Measurements from ENCODE around the gene WDR45. TPM values are rescaled to one million over a fixed set of nuclear protein-coding genes. Genes with fewer than 3 reads are reported as not detected.
A peak's percentile ranks its signal among the peaks of the same experiment; 100 is the strongest.

WDR45 gene
- total RNA-seq, 1 experiment from 2014 or later: 42.7 TPM

- H3K27ac Mint-ChIP-seq (ENCODE audit: unreplicated experiment): no peak overlapping the region
These were observed 1.7 kb downstream of the WDR45 start for GRCh38 chrX:49077941-49078340.

GRCh38 chrX:49075347-49075746, 4.3 kb downstream of the WDR45 start:
- TF ChIP-seq CTCF (IDR thresholded peaks at IDR 0.05; ENCODE audit: unreplicated experiment): no peak
- intact Hi-C loops (cut with micrococcal nuclease; ENCODE audit: unreplicated experiment): no loop called here
- H3K4me1 Mint-ChIP-seq (ENCODE audit: low read depth, unreplicated experiment): peaks cover 19% of the 10 kb centered on the region
- no peak overlapping the region for H3K27ac Mint-ChIP-seq (ENCODE audit: unreplicated experiment)
- CTCF ChIA-PET: no interaction called here
- DNase-seq: no peak
- no peaks in the 10 kb centered on the region for H3K27me3 Mint-ChIP-seq (ENCODE audit: unreplicated experiment)
- H3K36me3 Mint-ChIP-seq (ENCODE audit: insufficient read depth, unreplicated experiment): peaks cover 43% of the 10 kb centered on the region
- no peak overlapping the region for H3K4me3 Mint-ChIP-seq (ENCODE audit: low read depth, unreplicated experiment)
- H3K9me3 Mint-ChIP-seq (ENCODE audit: low read depth, unreplicated experiment): no peaks in the 10 kb centered on the region
- BruUV-seq (replicated peaks): no TSS peak

More at GRCh38 chrX:49077941-49078340, 1.7 kb downstream of the WDR45 start:
- Mint-ChIP-seq H3K4me1 (ENCODE audit: low read depth, unreplicated experiment) (peaks cover 15% of the 10 kb centered on the region), H3K27me3 (ENCODE audit: unreplicated experiment) (no peaks in the 10 kb centered on the region), H3K4me3 (ENCODE audit: low read depth, unreplicated experiment) (no peak overlapping the region), H3K9me3 (ENCODE audit: low read depth, unreplicated experiment) (no peaks in the 10 kb centered on the region), H3K36me3 (ENCODE audit: insufficient read depth, unreplicated experiment) (peaks cover 36% of the 10 kb centered on the region)
- no peak for DNase-seq
- intact Hi-C loops (cut with micrococcal nuclease; ENCODE audit: unreplicated experiment): no loop called here
- BruUV-seq (replicated peaks): no TSS peak
- CTCF ChIA-PET: no interaction called here
- no peak for TF ChIP-seq CTCF (IDR thresholded peaks at IDR 0.05; ENCODE audit: unreplicated experiment)

- Mint-ChIP-seq H3K27ac (ENCODE audit: unreplicated experiment) (peak within 1 kb of the TSS; percentile 78), H3K4me3 (ENCODE audit: low read depth, unreplicated experiment) (peak within 1 kb of the TSS; percentile 76), H3K36me3 (ENCODE audit: insufficient read depth, unreplicated experiment) (peaks cover 28% of the 10 kb centered on the region), H3K4me1 (ENCODE audit: low read depth, unreplicated experiment) (peaks cover 15% of the 10 kb centered on the region), H3K27me3 (ENCODE audit: unreplicated experiment) (no peaks in the 10 kb centered on the region), H3K9me3 (ENCODE audit: low read depth, unreplicated experiment) (no peaks in the 10 kb centered on the region)
- peak; percentile 92 for DNase-seq
- BruUV-seq (replicated peaks): no TSS peak
- CTCF ChIA-PET: no interaction called here
- intact Hi-C loops (cut with micrococcal nuclease; ENCODE audit: unreplicated experiment): no loop called here
- TF ChIP-seq CTCF (IDR thresholded peaks at IDR 0.05; ENCODE audit: unreplicated experiment): no peak
These were observed 5.8 kb downstream of the WDR45 start, which contains the start of gene PRAF2 for GRCh38 chrX:49073601-49074575. TSS of gene PRAF2 (minus strand) at chrX:49074002. CDS start at chrX:49073987, 15 bp downstream.

- peaks cover 11% of the 10 kb centered on the region for H3K4me1 Mint-ChIP-seq (ENCODE audit: low read depth, unreplicated experiment)
- H3K27ac Mint-ChIP-seq (ENCODE audit: unreplicated experiment): peak overlapping the region; percentile 78
- H3K36me3 Mint-ChIP-seq (ENCODE audit: insufficient read depth, unreplicated experiment): peaks cover 28% of the 10 kb centered on the region
- no TSS peak for BruUV-seq (replicated peaks)
- intact Hi-C loops (cut with micrococcal nuclease; ENCODE audit: unreplicated experiment): no loop called here
- peak overlapping the region; percentile 76 for H3K4me3 Mint-ChIP-seq (ENCODE audit: low read depth, unreplicated experiment)
- DNase-seq: no peak
- CTCF ChIA-PET: no interaction called here
- no peaks in the 10 kb centered on the region for H3K9me3 Mint-ChIP-seq (ENCODE audit: low read depth, unreplicated experiment)
- no peaks in the 10 kb centered on the region for H3K27me3 Mint-ChIP-seq (ENCODE audit: unreplicated experiment)
- TF ChIP-seq CTCF (IDR thresholded peaks at IDR 0.05; ENCODE audit: unreplicated experiment): no peak
These were observed 7.0 kb downstream of the WDR45 start for GRCh38 chrX:49072712-49073095.

All from Calu3 (cell line).